Spleen (tissue), 7 donors: ENCODE results near the gene ZBTB7A.

ENCODE experiments used
- CTCF ChIP-seq, 11 experiments: fragments of 200-600 bp in 7 of 11; fragments of 450-650 bp in 4 of 11; sonication (generic) in 4 of 11; IDR thresholded peaks in 8 of 11; conservative IDR thresholded peaks in 3 of 11; 1 replicate in 7 of 11; 2 replicates in 4 of 11; pipeline versions ENCODE4 v1.4.0 to v1.8.0; 2016 to 2021; ENCODE audit warnings: antibody characterized with exemption in 11 of 11, inconsistent platforms in 4 of 11, mild to moderate bottlenecking in 1 of 11
- POLR2AphosphoS5 ChIP-seq, 3 donors: sonication (generic); formaldehyde crosslinking; IDR thresholded peaks; one replicate each; pipeline ENCODE4 v1.5.1; 2017; ENCODE audit warnings: antibody characterized with exemption in 3 of 3
- donor health status: DM: no; HTN: no; CAD: no; lungs with moderate emphysema.
- donor health status: DM: no; HTN: no; CAD: no.
- donor health status: DM: no; HTN: no; CAD: no.

DNA sequence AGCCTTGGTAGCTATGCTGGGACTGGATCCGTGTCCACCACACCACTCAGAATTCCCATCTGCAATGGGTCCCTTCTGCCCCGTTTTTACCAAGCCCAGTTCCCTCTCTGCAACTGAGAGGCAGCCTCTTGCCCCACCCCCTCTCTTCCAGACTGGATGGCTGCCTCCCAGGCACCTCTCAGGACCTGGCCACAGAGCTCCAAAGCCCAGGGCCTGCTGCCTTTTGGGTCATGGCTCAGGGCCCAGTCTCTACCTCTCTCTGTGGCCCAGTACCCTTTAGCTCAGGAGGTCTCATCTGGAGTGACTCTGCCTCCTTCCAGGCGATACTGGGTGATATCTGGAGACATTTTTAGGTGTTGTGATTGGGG, 10.3 kb upstream of the ZBTB7A start:
- TF ChIP-seq CTCF (IDR thresholded peaks at IDR 0.05 in 8 of 11, conservative IDR thresholded peaks at IDR 0.05 in 3 of 11) (no peak), POLR2AphosphoS5 (IDR thresholded peaks at IDR 0.05) (no peak)
